Measurements from ENCODE around the gene FCGR2B.
"Not testable (repeated sequence)": the region's sequence is repeated elsewhere in the genome, so short reads cannot be mapped to it uniquely, and the experiment has no call there.

DNA sequence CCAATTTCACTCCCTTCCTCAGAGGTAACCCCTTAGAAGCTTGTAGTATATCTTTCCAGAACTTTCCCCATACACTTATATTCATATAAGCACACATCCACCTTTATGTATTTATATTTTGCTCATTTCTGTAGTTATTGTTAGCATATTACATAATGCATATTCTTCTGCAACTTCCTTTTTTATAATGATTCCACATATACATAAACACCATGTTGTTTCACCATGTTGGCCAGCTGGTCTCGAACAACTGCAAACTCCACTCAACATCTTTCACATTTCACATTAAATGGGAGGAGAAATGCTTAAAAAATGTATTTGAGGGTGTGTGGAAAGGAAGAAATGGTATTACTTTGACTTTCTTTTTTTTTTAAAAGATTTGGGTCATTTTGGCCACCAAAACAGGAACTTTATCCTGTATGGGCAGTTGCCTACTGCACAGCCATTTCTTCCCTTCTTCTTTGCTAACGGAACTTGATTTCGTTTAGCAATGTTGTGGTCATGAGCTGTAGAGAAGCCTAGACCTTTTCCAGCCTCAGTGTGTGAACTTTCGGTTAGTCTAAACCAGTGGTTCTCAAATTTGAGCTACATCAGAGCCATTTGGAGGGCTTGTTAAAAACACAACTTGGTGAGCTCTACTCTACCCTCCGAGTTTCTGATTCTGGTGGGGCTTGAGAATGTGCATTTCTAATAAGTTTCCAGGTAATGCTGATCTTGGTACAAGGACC is 19.3 kb upstream of the FCGR2B start:
- TF ChIP-seq, protein P1, sequence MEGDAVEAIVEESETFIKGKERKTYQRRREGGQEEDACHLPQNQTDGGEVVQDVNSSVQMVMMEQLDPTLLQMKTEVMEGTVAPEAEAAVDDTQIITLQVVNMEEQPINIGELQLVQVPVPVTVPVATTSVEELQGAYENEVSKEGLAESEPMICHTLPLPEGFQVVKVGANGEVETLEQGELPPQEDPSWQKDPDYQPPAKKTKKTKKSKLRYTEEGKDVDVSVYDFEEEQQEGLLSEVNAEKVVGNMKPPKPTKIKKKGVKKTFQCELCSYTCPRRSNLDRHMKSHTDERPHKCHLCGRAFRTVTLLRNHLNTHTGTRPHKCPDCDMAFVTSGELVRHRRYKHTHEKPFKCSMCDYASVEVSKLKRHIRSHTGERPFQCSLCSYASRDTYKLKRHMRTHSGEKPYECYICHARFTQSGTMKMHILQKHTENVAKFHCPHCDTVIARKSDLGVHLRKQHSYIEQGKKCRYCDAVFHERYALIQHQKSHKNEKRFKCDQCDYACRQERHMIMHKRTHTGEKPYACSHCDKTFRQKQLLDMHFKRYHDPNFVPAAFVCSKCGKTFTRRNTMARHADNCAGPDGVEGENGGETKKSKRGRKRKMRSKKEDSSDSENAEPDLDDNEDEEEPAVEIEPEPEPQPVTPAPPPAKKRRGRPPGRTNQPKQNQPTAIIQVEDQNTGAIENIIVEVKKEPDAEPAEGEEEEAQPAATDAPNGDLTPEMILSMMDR (IDR thresholded peaks at IDR 0.05; ENCODE audit: insufficient read depth, low read length): not testable (repeated sequence)
- TF ChIP-seq, protein P2, sequence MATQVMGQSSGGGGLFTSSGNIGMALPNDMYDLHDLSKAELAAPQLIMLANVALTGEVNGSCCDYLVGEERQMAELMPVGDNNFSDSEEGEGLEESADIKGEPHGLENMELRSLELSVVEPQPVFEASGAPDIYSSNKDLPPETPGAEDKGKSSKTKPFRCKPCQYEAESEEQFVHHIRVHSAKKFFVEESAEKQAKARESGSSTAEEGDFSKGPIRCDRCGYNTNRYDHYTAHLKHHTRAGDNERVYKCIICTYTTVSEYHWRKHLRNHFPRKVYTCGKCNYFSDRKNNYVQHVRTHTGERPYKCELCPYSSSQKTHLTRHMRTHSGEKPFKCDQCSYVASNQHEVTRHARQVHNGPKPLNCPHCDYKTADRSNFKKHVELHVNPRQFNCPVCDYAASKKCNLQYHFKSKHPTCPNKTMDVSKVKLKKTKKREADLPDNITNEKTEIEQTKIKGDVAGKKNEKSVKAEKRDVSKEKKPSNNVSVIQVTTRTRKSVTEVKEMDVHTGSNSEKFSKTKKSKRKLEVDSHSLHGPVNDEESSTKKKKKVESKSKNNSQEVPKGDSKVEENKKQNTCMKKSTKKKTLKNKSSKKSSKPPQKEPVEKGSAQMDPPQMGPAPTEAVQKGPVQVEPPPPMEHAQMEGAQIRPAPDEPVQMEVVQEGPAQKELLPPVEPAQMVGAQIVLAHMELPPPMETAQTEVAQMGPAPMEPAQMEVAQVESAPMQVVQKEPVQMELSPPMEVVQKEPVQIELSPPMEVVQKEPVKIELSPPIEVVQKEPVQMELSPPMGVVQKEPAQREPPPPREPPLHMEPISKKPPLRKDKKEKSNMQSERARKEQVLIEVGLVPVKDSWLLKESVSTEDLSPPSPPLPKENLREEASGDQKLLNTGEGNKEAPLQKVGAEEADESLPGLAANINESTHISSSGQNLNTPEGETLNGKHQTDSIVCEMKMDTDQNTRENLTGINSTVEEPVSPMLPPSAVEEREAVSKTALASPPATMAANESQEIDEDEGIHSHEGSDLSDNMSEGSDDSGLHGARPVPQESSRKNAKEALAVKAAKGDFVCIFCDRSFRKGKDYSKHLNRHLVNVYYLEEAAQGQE (IDR thresholded peaks at IDR 0.05; ENCODE audit: insufficient replicate concordance, low read depth): not testable (repeated sequence)
- TF ChIP-seq POLR2AphosphoS5 (IDR thresholded peaks at IDR 0.05; ENCODE audit: low read depth): peak; percentile 41; the same call in 1 of the 2 replicates
- not testable (repeated sequence) for TF ChIP-seq GABPA (IDR thresholded peaks at IDR 0.05; ENCODE audit: low read depth); SPI1 (IDR thresholded peaks at IDR 0.05; ENCODE audit: borderline replicate concordance, low read depth)
